Cardiac fibroblast (primary cell): ENCODE measurements around the gene PRICKLE4.
A peak's percentile ranks its signal among the peaks of the same experiment; 100 is the strongest.

Experiments used
- DNase-seq, 2 donors: peaks; one replicate each; pipeline versions ENCODE4 v3.0.0 to v3.0.0-alpha.2; 2010; ENCODE audit warnings: low read depth in 2 of 2
- H3K4me3 ChIP-seq, 2 donors: replicated peaks in 1 of 2; 1 replicate in 1 of 2; 2 replicates in 1 of 2; pipeline ENCODE4 v1.5.1; 2011; ENCODE audit warnings: low read depth in 2 of 2, low read length in 2 of 2, mild to moderate bottlenecking in 2 of 2, moderate library complexity in 1 of 2
- TF ChIP-seq, protein P1 (sequence below): IDR thresholded peaks from one replicate; pipeline ENCODE4 v1.5.1; 2011; ENCODE audit warnings: low read depth, mild to moderate bottlenecking, low read length, inconsistent platforms

Gene PRICKLE4

GRCh38 chr6:41815587-41815986, 35.0 kb downstream of the PRICKLE4 start:
- H3K4me3 ChIP-seq: no peak overlapping the region
- TF ChIP-seq, protein P1, sequence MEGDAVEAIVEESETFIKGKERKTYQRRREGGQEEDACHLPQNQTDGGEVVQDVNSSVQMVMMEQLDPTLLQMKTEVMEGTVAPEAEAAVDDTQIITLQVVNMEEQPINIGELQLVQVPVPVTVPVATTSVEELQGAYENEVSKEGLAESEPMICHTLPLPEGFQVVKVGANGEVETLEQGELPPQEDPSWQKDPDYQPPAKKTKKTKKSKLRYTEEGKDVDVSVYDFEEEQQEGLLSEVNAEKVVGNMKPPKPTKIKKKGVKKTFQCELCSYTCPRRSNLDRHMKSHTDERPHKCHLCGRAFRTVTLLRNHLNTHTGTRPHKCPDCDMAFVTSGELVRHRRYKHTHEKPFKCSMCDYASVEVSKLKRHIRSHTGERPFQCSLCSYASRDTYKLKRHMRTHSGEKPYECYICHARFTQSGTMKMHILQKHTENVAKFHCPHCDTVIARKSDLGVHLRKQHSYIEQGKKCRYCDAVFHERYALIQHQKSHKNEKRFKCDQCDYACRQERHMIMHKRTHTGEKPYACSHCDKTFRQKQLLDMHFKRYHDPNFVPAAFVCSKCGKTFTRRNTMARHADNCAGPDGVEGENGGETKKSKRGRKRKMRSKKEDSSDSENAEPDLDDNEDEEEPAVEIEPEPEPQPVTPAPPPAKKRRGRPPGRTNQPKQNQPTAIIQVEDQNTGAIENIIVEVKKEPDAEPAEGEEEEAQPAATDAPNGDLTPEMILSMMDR: no peak
- no peak for DNase-seq

DNA sequence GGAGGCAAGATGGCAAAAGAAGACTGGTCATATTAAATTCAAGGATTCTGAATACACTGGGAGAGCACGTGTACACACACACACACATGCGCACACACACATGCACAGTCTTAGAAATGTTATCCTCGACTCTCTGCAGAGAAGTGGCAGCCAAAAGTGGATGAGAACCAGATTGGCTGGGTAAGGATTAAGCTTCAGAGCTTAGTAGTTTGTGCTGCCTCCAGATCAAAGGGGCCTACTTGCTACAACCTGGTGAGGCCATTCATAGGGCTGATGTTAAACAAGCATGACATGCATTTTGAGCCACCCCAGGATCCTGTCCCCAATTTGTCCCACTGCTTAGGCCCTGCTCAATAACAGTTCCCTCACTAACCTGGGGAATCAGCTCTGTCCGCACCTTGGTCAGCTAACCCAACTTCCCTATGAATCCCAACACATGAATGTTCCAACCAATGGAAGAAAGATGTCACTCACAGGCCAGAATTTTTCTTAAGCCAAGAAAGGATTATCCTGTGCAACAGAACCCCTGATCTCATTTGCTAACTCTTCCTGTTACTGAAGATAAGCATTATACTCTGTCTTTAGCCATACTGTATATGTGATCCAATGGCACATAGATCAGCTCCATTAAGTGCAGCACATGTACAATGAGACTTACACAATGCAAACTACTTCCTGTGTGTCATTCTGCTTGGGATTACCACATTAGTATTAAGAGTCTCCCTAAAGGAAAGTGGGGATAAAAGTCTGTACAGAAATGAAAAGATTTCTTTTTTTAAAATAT, 37.9 kb downstream of the PRICKLE4 start:
- DNase-seq: peak; percentile 27 to 57
- TF ChIP-seq, protein P1: no peak
- H3K4me3 ChIP-seq: no peak overlapping the region

DNA sequence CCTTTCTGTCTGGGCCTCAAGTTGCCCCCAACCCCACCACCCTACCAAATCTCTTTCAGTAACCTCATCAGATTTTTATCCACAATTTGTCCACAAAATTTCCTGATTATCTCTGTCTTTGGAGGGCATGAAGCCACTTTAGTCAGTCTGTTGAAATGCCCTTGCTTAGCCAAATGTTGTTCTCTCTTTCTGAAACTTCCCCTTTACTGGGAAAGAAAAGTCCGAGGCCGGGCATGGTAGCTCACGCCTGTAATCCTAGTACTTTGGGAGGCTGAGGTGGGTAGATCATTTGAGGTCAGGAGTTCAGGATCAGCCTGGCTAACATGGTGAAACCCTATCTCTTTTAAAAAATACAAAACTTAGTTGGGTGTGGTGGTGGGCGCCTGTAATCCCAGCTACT, 40.7 kb downstream of the PRICKLE4 start:
- DNase-seq: no peak
- no peak overlapping the region for H3K4me3 ChIP-seq
- TF ChIP-seq, protein P1: no peak

- DNase-seq: no peak
- H3K4me3 ChIP-seq: no peak overlapping the region
- TF ChIP-seq, protein P1: no peak
Observed at GRCh38 chr6:41822021-41822420, 41.4 kb downstream of the PRICKLE4 start.

- H3K4me3 ChIP-seq: no peak overlapping the region
- TF ChIP-seq, protein P1: no peak
- no peak for DNase-seq
Observed at GRCh38 chr6:41823178-41823577, 42.6 kb downstream of the PRICKLE4 start.

DNA sequence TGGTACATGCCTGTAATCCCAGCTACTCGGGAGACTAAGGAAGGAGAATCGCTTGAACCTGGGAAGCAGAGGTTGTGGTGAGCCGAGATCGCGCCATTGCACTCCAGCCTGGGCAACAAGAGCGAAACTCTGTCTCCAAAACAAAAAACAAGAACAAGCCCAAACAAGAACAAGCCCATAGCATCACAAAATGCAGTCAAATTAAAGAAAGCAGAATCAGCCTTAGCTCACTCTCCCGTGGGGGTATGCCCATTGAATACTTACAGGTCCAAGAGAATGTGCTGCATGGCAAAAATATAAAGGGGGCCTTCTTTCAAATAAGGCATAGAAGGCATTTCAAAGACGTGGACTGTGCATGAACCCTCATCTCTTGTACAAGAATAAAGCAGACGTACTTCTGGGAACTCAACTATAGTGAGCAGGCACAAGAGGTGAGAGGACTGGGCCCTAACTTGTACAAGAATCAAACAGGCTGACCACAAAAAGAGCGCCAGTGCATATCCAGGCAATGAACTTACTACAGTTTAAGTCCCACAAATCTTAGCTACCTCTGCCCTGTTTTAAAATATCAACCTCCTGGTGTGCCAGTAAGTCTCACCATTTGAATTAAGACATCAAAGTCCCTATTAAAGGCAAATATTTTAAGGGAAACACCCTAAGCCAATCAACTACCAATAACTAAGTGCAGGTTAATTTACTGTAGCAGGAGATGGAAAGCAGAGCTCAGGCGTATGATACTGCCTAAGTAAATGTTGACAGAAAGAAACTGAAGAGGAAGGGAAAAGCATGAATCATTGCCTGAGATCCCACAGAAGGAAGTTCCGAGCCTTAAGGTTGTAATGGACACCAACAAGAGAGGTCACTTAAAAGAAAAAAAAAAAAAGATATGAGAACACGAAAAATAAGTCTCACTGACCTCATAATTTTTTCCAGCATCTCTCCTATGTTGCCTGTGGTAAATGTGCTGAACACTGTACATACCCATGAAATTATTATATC, 44.3 kb downstream of the PRICKLE4 start:
- TF ChIP-seq, protein P1: no peak
- H3K4me3 ChIP-seq: no peak overlapping the region
- DNase-seq: peak; percentile 22 to 70
